NK-92 (cell line): ENCODE measurements around the gene NMB.
"Not testable (repeated sequence)": the region's sequence is repeated elsewhere in the genome, so short reads cannot be mapped to it uniquely, and the experiment has no call there.

Source experiments
- DNase-seq: peaks from one replicate; lab custom pipeline; 2025; ENCODE audit not compliant: unreplicated experiment; lab: John Stamatoyannopoulos, UW

Gene NMB

GRCh38 chr15:84656972-84657371 is 1.0 kb downstream of the NMB start:
- no peak for DNase-seq

- DNase-seq = no peak
Observed at GRCh38 chr15:84654689-84655453, 3.1 kb downstream of the NMB start.

DNA sequence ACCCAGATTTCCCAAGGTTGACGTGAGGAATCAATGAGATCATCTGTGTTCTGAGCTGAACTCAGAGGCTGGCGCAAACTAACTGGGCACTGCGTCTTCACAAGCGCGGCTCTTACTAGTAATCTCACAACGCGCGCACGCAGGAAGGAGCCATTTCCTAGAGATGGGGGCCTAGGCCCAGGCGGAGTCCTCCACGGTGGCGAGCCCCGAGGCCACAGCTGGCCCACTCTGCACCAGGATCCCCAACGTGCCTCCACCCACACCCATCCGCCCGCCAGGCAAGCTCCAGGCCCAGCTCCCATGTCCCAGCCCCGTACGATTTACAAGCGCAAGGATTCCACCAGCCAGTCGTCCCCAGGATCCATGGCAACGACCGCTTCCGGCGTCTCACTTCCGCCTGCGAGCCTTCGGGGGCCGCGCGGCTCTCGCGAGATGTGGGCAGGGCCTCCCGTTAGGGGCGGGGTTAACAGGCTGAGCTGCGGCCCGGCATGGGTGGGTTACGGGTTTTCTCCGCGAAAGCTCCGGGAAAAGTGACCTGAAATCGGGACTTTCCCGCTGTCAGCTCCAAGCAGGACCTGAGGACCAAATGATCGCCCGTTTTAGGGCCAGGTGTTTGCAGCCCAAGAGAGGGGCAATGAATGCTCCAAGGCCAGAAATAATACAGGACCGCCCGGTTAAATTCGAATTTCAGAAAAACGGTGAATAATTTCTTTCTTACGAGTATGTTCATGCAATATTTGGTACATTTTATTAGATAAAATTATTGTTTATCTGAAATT is 3.9 kb downstream of the NMB start, which contains the start of gene WDR73:
Gene WDR73 (minus strand): TSS at position 374 of the 779 bp plus-strand sequence. CDS start 9 bp downstream, at position 365.
- DNase-seq = peak; percentile 75

- DNase-seq = no peak
Observed at GRCh38 chr15:84653584-84653909, 4.5 kb downstream of the NMB start.

DNA sequence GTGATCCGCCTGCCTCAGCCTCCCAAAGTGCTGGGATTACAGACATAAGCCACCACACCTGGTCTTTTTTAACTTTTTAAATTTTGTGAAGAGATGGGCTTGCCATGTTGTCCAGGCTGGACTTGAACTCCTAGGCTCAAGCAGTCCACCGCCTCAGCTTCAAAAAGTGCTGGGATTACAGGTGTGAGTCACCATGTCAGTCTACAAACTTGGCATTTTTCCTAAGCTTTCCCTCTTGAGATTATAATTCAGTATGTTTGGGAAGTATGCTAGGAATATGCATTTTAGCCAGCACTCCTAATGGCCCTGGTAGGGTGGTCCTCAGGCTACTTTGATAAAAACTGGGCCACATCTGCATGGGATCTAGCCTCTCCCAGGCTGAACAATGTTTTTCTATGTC is 8.3 kb downstream of the NMB start:
- DNase-seq = no peak

GRCh38 chr15:84648539-84648938 is 9.5 kb downstream of the NMB start:
- no peak for DNase-seq

- no peak for DNase-seq
Observed at GRCh38 chr15:84647726-84648125, 10.3 kb downstream of the NMB start.

GRCh38 chr15:84645997-84646396 is 12.0 kb downstream of the NMB start:
- DNase-seq = no peak

DNA sequence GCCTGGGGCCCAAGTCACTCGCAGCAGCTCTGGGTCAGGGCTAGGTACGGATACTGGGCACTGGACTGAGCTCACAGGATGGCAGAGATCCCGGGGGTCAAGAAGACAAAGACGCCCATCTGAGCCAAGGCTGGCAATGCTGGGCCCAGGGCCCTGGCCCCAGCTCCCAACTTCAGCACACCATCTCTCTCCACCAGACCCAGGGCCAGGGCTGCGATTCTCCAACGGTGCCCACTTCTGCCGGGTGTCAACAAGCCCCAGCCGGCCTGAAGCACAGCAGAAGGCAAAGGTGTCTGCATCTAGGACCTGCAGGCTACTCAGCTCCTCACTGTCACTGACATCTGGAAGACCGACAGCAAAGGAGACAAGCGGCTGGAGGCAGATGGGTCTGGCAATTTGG is 12.5 kb downstream of the NMB start:
- no peak for DNase-seq

DNA sequence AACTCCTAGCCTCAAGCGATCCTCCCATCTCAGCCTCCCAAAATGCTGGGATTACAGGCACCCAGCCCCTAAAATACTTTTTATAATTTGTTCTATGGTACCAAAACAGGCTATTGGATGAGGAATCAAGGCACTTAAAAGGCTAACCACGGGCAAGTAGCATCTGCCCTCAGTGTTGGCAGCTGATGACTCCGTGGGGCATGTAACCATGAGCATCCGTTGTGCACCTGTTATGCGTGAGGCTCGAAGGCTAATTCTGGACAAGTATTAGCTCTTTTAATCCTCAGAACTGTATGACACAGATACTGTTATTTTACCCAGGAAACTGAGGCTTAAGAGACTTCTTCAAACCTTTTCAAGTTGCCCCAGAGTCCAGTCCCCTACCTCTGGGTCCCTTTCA is 14.2 kb downstream of the NMB start:
- no peak for DNase-seq

GRCh38 chr15:84642640-84643039 is 15.4 kb downstream of the NMB start:
- not testable (repeated sequence) for DNase-seq

GRCh38 chr15:84641871-84642270 is 16.1 kb downstream of the NMB start:
- DNase-seq = not testable (repeated sequence)

GRCh38 chr15:84638103-84638502 is 19.9 kb downstream of the NMB start:
- no peak for DNase-seq

DNA sequence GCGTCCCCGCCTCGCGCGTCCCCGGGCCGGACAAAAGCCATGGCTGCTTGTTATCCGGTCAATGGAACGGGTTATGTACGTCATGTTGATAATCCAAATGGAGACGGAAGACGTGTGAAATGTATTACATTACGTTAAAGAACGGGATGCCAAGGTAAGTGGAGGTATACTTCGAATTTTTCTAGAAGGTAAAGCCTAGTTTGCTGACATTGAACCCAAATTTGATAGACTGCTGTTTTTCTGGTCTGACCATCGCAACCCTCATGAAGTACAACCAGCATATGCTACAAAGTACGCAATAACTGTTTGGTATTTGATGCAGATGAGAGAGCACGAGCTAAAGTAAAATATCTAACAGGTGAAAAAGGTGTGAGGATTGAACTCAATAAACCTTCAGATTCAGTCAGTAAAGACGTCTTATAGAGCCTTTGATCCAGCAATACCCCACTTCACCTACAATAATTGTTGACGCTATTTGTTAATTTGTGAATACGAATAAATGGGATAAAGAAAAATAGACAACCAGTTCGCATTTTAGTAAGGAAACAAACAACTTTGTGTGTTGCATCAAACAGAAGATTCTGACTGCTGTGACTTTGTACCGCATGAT is 23.7 kb downstream of the NMB start:
- DNase-seq = no peak

DNA sequence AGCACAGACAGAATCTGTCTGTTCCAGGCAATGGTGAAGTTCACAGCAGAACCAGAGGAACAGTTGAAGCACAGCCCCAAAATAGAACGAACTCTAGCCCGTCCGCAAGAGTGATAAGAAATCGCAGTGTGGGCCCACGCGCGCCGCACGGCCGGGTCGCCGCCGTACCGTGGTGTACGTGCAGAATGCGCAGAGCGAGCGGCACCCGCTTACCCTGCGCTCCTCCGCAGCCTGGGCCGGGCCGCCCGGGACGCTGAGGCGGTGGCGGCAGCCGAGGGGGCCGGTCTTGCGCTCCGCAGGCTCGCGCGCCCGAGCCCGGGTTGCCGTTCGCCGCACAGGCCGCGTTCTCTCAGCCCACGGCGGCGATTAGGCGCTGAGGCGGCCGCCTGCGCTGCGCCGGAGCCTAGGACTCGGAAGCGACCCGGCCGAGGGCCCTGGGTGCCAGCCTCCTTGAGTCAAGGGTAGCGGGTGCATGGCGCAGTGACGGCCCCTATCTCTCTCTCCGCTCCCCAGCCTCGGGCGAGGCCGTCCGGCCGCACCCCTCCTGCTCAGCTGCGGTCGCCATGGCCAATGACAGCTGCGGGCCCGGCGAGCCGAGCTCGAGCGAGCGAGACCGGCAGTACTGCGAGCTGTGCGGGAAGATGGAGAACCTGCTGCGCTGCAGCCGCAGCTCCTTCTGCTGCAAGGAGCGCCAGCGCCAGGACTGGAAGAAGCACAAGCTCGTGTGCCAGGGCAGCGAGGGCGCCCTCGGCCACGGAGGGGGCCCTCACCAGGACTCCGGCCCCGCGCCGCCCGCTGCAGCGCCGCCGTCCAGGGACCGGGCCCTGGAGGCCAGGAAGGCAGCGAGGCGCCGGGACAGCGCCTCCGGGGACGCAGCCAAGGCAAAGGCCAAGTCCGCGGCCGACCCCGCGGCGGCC is 24.4 kb downstream of the NMB start:
- no peak for DNase-seq

GRCh38 chr15:84631706-84632272 is 26.2 kb downstream of the NMB start:
- DNase-seq = no peak

- no peak for DNase-seq
Observed at GRCh38 chr15:84629033-84629432, 29.0 kb downstream of the NMB start.

- no peak for DNase-seq
Observed at GRCh38 chr15:84625123-84625522, 32.9 kb downstream of the NMB start.

GRCh38 chr15:84624359-84624758 is 33.6 kb downstream of the NMB start:
- no peak for DNase-seq

DNA sequence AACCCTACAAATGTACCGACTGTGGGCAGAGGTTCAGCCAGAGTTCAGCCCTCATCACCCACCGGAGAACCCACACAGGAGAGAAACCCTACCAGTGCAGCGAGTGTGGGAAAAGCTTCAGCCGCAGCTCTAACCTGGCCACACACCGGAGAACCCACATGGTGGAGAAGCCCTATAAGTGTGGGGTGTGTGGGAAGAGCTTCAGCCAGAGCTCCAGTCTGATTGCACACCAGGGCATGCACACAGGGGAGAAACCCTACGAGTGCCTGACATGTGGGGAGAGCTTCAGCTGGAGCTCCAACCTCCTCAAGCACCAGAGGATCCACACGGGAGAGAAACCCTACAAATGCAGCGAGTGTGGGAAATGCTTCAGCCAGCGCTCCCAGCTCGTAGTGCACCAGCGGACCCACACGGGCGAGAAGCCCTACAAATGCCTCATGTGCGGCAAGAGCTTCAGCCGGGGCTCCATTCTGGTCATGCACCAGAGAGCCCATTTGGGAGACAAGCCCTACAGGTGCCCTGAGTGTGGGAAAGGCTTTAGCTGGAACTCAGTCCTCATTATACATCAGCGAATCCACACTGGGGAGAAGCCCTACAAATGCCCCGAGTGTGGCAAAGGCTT is 36.5 kb downstream of the NMB start:
- DNase-seq = no peak
